NCI-H1105 treated with DMSO at 0.1 percent for 48 hours (cell line): ENCODE data around the gene RPGRIP1.
A peak's percentile ranks its signal among the peaks of the same experiment; 100 is the strongest.
"Not testable (repeated sequence)": the region's sequence is repeated elsewhere in the genome, so short reads cannot be mapped to it uniquely, and the experiment has no call there.

Experiments
- DNase-seq: peaks from one replicate; lab custom pipeline; 2025; lab: John Stamatoyannopoulos, UW

RPGRIP1 gene

GRCh38 chr14:21258889-21259787, 20.7 kb upstream of the RPGRIP1 start:
- no peak for DNase-seq

DNA sequence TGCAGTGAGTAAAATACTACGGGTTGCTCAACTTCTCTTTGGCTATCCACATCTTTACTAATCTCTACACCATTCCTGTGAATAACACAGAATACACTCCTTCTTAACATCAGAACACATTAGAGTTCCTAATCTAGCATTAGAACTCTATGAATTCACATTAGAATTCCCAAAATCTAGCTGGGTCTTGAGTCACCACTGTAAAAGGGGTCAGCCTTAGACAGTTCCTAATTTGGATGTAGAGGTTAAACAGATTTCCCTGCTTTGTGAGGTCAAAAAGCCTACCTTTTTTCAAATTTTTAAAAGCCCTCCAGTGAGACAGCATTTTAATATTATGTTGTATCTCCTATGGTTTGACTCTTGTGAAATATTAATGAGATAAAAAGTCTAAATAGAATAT, 18.1 kb upstream of the RPGRIP1 start:
- DNase-seq, result no peak

GRCh38 chr14:21262410-21262809, 17.5 kb upstream of the RPGRIP1 start:
- no peak for DNase-seq

GRCh38 chr14:21263284-21264024, 16.4 kb upstream of the RPGRIP1 start:
- DNase-seq, result no peak

DNA sequence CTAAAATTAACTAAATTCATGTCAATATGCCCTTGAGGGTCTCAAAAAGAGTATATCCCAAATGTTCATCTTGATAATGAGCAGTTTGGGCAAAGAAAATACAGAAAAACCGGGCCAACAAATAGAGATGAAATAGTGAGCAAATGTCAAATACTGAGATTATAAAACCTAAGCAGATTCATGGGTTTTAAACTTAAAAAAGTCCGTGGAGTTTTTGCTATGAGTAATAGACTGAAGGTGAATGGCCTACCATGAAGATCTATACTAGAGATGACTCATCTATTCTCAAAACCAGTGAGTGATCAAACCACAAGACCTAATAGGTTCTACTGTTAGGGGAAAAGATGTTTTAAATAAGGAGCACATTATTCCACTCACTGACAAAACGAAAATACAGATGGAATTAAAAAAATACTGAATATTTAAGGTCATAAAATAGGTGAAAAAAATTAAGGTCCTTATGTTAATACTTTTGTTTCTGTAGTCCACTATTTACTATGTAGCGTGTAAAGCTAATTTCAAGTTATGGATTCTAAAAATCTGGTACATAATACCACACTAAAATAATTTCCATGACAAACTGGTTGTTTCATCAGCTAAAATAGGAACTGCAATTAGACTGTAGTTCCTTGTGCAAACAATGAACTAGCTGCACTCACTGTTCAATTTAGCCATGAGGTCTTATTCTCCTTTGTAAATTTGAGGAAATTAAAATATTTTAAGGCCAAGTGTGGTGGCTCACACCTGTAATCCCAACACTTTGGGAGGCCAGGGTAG, 15.7 kb upstream of the RPGRIP1 start:
- DNase-seq, result no peak

- no peak for DNase-seq
Measured at GRCh38 chr14:21267431-21267845, 12.4 kb upstream of the RPGRIP1 start.

DNA sequence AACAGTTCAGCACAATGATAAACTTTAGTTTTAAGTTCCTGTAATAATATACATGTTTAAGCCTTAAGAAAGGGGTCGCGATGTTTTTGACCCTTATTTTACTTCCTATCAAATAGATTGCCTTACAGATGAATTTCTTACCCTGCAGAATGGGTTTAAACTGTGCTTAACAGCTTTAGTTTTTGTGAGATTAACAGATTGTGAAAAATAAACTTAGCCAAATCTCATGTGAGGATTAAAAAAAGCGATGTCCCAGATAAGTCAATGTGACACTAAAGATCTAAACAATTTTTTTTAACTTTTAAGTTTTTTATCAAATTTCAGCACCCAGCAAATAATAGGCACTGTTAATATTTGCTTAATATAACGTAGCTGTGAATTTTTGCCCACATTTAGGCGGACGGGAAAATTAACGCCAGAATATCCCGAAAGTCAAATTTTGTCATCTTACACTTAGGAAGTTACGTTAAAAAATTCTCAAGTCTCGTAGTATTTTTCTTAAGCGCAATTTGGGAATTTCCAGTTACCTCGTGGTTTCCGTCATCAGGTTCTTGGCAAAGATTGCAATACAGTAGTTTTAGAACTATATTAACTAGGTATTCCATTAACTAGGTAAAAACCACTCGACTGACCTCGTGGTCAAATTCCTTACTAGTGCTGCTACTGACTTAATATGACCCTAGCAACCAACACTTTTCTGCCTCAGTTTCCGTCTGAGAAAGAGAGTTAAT, 11.8 kb upstream of the RPGRIP1 start:
- DNase-seq, result no peak

DNA sequence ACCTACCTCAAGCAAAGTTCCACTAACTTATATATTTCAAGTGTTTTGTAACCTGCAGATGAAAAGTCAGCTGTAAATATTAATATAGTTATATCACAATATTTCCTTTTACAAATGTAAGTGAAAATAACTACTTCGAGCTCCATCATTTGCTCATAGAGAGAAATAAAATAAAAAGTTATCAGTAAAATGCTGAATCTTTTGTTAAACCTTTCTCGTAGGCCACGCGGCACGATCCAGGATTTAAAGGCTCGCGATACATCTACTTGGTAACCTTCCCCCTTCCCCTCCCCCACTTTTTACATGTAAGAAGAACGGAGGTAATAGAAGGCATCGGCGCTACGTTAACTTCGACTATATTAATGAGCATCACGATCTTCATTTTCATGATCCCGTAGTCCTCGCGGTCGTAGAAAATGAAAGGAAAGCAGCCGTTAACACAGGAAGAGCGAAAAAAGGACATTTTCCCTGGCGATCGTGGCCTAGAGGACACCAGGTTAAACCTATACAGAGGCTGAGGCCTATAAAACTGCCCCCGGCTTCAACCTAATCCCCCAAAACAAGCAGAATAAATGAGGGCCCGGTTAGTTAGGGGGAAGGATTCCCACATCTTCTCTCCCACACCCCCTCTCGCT, 11.1 kb upstream of the RPGRIP1 start:
- peak; percentile 26 for DNase-seq

DNA sequence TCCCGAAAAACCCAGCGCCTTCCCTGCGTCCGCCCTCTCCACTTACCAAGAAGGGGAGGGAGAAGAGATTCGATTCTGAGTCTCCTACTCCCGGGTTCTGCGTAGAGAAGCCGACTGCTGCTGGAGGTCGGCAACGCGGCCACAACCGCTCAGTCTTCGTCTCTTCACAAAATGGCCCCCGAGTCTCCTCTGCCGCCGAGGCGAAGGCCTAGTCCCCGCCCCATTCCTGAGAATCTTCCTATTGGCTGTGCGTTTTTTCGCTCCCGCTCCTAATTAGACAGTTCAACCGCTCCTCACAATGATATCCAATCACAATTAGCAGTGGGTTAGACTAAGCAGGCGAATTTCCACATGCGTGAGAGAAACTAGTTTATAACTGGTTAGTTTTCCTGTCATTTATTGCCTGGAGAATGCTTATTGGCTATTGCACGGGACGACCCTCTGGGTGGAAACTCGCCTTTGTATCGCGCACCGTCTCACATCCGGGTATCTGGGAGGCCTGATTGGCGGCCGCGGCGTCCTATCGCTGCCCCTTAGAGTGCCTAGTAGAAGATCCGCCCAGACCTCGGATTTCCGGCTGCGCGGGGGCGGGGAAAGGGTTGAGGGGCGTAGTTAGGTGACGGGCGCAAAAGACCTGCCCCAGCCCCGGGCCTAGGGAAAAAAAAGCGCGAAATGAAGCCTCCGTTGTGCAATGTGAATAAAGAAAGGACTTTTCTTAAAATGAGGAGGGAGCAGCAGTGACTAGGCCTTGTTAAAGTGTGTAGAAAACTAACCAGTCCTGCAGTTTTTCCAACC, 10.4 kb upstream of the RPGRIP1 start, which contains the start of gene HNRNPC:
HNRNPC (minus strand) TSS at position 191 of the 795 bp plus-strand sequence. CDS start 35,249 bp downstream, outside the sequence.
- peak; percentile 100 for DNase-seq

DNA sequence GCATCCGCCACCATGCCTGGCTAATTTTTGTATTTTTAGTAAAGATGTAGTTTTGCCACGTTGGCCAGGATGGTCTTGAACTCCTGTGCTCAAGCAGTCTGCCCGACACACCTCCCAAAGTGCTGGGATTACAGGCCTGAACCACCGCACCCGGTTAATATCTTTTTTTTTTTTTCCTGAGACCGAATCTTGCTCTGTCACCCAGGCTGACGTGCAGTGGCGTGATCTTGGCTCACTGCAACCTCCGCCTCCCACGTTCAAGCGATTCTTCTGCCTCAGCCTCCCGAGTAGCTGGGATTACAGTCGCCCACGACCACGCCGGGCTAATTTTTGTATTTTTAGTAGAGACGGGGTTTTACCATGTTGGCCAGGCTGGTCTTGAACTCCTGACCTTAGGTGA, 7.2 kb upstream of the RPGRIP1 start:
- not testable (repeated sequence) for DNase-seq

DNA sequence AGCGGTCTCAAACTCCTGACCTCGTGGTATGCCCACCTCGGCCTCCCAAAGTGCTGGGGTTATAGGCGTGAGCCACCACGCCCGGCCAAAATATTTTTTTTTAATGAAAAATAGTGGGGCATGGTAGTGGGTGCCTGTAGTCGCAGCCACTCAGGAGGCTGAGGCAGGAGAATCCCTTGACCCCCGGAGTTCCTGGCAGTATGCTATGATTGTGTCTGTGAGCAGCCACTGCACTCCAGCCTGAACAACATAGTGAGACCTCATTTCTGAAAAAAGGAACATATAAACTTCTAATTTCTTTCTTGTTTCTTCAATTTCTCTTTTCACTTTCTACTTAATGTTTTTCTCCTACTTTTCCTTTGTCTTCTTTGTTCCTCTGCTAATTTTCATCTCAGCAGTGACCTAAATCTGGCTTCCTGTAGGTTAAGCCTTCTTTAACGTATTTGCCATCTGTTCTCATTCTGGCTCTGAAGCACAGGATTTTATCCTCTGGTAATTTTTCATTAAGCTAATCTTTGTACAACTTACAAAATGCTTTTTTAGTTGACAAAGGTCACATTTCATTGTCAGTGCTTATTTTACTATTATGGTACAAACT, 4.5 kb upstream of the RPGRIP1 start:
- no peak for DNase-seq

- no peak for DNase-seq
Measured at GRCh38 chr14:21278632-21279031, 1.3 kb upstream of the RPGRIP1 start.

DNA sequence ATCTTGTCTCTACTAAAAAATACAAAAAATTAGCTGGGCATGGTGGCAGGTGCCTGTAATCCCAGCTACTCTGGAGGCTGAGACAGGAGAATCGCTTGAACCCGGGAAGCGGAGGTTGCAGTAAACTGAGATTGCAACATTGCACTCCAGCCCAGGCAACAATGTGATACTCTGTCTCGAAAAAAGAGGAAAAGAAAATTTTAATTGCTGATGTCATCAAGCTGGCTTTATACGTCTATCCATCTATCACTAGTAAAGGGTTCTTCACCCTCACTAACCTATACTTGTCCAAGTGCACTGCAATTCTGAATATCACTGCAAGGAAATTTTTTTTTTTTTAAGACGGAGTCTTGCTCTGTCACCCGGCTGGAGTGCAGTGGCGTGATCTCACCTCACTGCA, 2.0 kb downstream of the RPGRIP1 start:
- DNase-seq, result not testable (repeated sequence)

DNA sequence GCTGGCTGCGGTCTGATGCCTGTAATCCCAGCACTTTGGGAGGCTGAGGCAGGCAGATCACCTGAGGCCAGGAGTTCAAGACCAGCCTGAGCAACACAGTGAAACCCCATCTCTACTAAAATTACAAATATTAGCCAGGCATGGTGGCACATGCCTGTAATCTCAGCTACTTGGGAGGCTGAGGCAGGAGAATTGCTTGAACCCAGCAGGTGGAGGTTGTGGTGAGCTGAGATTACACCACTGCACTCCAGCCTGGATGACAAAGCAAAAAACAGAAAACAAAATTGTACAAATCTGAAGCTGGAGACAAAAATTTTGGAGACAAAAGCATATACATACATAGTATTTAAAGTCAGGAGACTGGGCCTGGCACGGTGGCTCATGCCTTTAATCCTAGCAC, 6.6 kb downstream of the RPGRIP1 start:
- DNase-seq, result not testable (repeated sequence)

GRCh38 chr14:21287168-21287567, 7.3 kb downstream of the RPGRIP1 start:
- no peak for DNase-seq

DNA sequence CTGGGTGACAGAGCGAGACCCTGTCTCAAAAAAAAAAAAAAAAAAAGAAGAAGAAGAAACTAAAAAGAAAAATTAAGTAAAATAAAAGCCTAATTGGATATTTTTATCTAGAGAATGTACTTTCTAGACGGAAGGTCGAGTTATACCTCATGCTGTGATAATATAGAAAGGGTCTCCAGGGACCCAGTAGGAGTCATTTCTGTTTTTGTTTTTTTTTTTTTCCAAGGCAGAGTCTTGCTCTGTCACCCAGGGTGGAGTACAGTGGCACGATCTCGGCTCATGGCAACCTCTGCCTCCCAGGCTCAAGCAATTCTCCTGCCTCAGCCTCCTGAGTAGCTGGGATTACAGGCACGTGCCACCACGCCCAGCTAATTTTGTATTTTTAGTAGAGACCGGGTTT, 14.1 kb downstream of the RPGRIP1 start:
- DNase-seq, result not testable (repeated sequence)

DNA sequence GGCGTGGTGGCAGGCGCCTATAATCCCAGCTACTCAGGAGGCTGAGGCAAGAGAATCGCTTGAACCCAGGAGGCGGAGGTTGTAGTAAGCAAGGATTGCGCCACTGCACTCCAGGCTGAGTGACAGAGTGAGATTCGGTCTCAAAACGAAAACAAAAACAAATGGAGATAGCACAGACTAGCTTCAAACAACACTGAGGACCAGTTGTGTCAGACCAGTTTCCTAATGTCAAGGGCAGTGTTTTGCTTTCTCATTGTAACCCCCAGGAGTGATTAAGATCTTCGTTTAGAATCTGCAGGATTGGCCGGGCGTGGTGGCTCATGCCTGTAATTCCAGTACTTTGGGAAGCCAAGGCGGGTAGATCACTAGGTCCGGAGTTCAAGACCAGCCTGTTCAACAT, 18.5 kb downstream of the RPGRIP1 start:
- DNase-seq, result no peak

DNA sequence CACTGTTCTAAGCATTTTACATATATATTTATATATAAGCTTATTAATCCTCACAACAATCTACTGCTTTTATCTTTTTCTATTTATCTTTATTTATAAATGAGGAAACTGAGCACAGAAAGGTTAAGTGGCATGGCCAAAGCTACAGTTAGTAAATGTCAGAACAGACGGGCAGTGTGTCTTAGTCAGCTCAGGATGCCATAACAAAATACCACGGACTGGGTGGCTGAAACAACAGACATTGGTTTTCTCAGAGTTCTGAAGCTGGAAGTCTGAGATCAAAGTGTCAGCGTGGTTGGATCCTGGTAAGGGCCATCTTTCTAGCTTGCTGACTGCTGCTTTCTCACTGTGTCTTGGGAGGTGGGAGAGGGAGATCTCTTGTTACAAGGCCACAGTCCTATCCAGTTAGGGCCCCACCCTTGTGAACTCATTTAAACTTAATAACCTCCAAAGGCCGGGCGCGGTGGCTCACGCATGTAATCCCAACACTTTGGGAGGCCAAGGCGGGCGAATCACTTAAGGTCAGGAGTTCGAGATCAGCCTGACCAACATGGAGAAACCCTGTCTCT, 19.8 kb downstream of the RPGRIP1 start:
- DNase-seq, result no peak

- peak; percentile 17 for DNase-seq
Measured at GRCh38 chr14:21300892-21301291, 21.0 kb downstream of the RPGRIP1 start.
